ENCODE measurements around the gene MYH15. TPM values are rescaled to one million over a fixed set of nuclear protein-coding genes. Genes with fewer than 3 reads are reported as not detected.

The MYH15 gene
- polyA plus RNA-seq, 3 donors: not detected

- H3K4me2 ChIP-seq (replicated peaks; ENCODE audit: extremely low read depth, low read length, poor library complexity, severe bottlenecking): no peak overlapping the region
- H3K4me3 Mint-ChIP-seq: no peak overlapping the region
- H3K27me3 ChIP-seq (ENCODE audit: control insufficient read depth in 2 of 2, insufficient read depth in 2 of 2, low read length in 2 of 2): no peaks in the 10 kb centered on the region
- H3K79me2 ChIP-seq (ENCODE audit: insufficient read depth, low read length): no peaks in the 10 kb centered on the region
- H4K20me1 ChIP-seq (ENCODE audit: insufficient read depth, low read length): no peaks in the 10 kb centered on the region
- intact Hi-C loops (cut with micrococcal nuclease): no loop called here
- H3K9me3 Mint-ChIP-seq: no peaks in the 10 kb centered on the region
- no peak overlapping the region for H3K27ac Mint-ChIP-seq
- no peak overlapping the region for H3K27ac ChIP-seq (ENCODE audit: low read depth in 1 of 2, low read length in 2 of 2)
- no peak for DNase-seq
- no CpG with 5 or more reads among the region's 1 CpG for WGBS (ENCODE audit: insufficient coverage)
- no peak overlapping the region for H2AFZ ChIP-seq (ENCODE audit: insufficient read depth, low read depth, low read length, poor library complexity, severe bottlenecking)
- no peaks in the 10 kb centered on the region for H3K9me3 ChIP-seq (replicated peaks in 1 of 2; ENCODE audit: control insufficient read depth in 1 of 2, insufficient read depth in 1 of 2, low read length in 2 of 2)
- H3K4me1 Mint-ChIP-seq: peaks cover 1% of the 10 kb centered on the region
- no peaks in the 10 kb centered on the region for H3K36me3 Mint-ChIP-seq
- H3K27me3 Mint-ChIP-seq (ENCODE audit: low read depth in 3 of 3): no peaks in the 10 kb centered on the region
- TF ChIP-seq CTCF (IDR thresholded peaks at IDR 0.05): no peak
- H3K9ac ChIP-seq (ENCODE audit: insufficient read depth, low read length, poor library complexity, severe bottlenecking): no peak overlapping the region
- no peaks in the 10 kb centered on the region for H3K4me1 ChIP-seq (ENCODE audit: control insufficient read depth in 1 of 2, insufficient read depth in 2 of 2, low read length in 2 of 2)
- no peak overlapping the region for H3K4me3 ChIP-seq (replicated peaks in 1 of 3; ENCODE audit: low read depth in 2 of 3, low read length in 3 of 3)
- H3K36me3 ChIP-seq (replicated peaks in 1 of 2; ENCODE audit: control insufficient read depth in 1 of 2, insufficient read depth in 2 of 2, low read length in 2 of 2): no peaks in the 10 kb centered on the region
Measured at GRCh38 chr3:108333961-108334360, 176.4 kb downstream of the MYH15 start.

- H3K36me3 Mint-ChIP-seq: no peaks in the 10 kb centered on the region
- no peak overlapping the region for H3K27ac Mint-ChIP-seq
- peaks cover 0 to 2% (median 1%) of the 10 kb centered on the region in 7 donors for H3K9me3 Mint-ChIP-seq
Measured at GRCh38 chr3:108331792-108332191, 178.6 kb downstream of the MYH15 start.

More at GRCh38 chr3:108331792-108332191, 178.6 kb downstream of the MYH15 start:
- Histone ChIP-seq H4K20me1 (ENCODE audit: insufficient read depth, low read length) (no peaks in the 10 kb centered on the region), H3K79me2 (ENCODE audit: insufficient read depth, low read length) (no peaks in the 10 kb centered on the region), H3K27ac (ENCODE audit: low read depth in 1 of 2, low read length in 2 of 2) (no peak overlapping the region), H2AFZ (ENCODE audit: insufficient read depth, low read depth, low read length, poor library complexity, severe bottlenecking) (no peak overlapping the region), H3K36me3 (replicated peaks in 1 of 2; ENCODE audit: control insufficient read depth in 1 of 2, insufficient read depth in 2 of 2, low read length in 2 of 2) (no peaks in the 10 kb centered on the region), H3K27me3 (ENCODE audit: control insufficient read depth in 2 of 2, insufficient read depth in 2 of 2, low read length in 2 of 2) (no peaks in the 10 kb centered on the region), H3K4me3 (replicated peaks in 1 of 3; ENCODE audit: low read depth in 2 of 3, low read length in 3 of 3) (no peak overlapping the region), H3K9me3 (replicated peaks in 1 of 2; ENCODE audit: control insufficient read depth in 1 of 2, insufficient read depth in 1 of 2, low read length in 2 of 2) (no peaks in the 10 kb centered on the region), H3K4me2 (replicated peaks; ENCODE audit: extremely low read depth, low read length, poor library complexity, severe bottlenecking) (no peak overlapping the region), H3K4me1 (ENCODE audit: control insufficient read depth in 1 of 2, insufficient read depth in 2 of 2, low read length in 2 of 2) (no peaks in the 10 kb centered on the region), H3K9ac (ENCODE audit: insufficient read depth, low read length, poor library complexity, severe bottlenecking) (no peak overlapping the region)
- H3K4me3 Mint-ChIP-seq: no peak overlapping the region
- no peaks in the 10 kb centered on the region for H3K27me3 Mint-ChIP-seq (ENCODE audit: low read depth in 3 of 3)
- H3K4me1 Mint-ChIP-seq: peaks cover 1% of the 10 kb centered on the region
- 100% methylated on average over 3 of the region's 3 CpGs for WGBS (ENCODE audit: insufficient coverage)
- no peak for TF ChIP-seq CTCF (IDR thresholded peaks at IDR 0.05)
- no peak for DNase-seq
- intact Hi-C loops (cut with micrococcal nuclease): no loop called here

Other genes starting within 250 kb of the MYH15 start
- gene HHLA2, start 214.0 kb downstream of the MYH15 start, polyA plus RNA-seq: under 1 TPM in 1 of 3 donors, not detected in 2; 0.13 TPM
- gene CIP2A, start 78.8 kb upstream of the MYH15 start, polyA plus RNA-seq: 1 to 10 TPM in 2 of 3 donors, under 1 TPM in 1; 0.57 to 5.0 (median 1.3) TPM
- gene DZIP3, start 79.1 kb upstream of the MYH15 start, polyA plus RNA-seq: 1 to 10 TPM in 2 of 3 donors, under 1 TPM in 1; 0.92 to 1.2 (median 1.1) TPM
- gene RETNLB, start 246.8 kb upstream of the MYH15 start, polyA plus RNA-seq: not detected

All from CD14-positive monocyte (primary cell).